HepG2 (cell line): Measurements from ENCODE around the gene PHF10. TPM values are rescaled to one million over a fixed set of nuclear protein-coding genes. Genes with fewer than 3 reads are reported as not detected.

Experiments used
- ADNP ChIP-seq: sonication (generic); formaldehyde crosslinking; IDR thresholded peaks from 2 replicates; pipeline ENCODE4 v1.4.0; 2020; ENCODE audit warnings: missing genetic modification reagents
- ATF7 ChIP-seq, 2 experiments: fragments of 450-650 bp in 1 of 2; sonication (generic) in 1 of 2; formaldehyde crosslinking in 1 of 2; IDR thresholded peaks; 2 replicates each; pipeline versions ENCODE4 v1.4.0 to v1.6.1; 2016 to 2020; ENCODE audit warnings: antibody characterized with exemption in 1 of 2, mild to moderate bottlenecking in 1 of 2, missing genetic modification reagents in 1 of 2
- CHCHD3 ChIP-seq: sonication (generic); formaldehyde crosslinking; IDR thresholded peaks from 2 replicates; pipeline ENCODE4 v1.8.0; 2022; ENCODE audit warnings: mild to moderate bottlenecking, missing genetic modification reagents, moderate library complexity
- DNMT1 ChIP-seq: sonication (generic); formaldehyde crosslinking; IDR thresholded peaks from 2 replicates; pipeline ENCODE4 v1.5.1; 2020; ENCODE audit warnings: mild to moderate bottlenecking, missing genetic modification reagents
- DNMT3B ChIP-seq: conservative IDR thresholded peaks from 2 replicates; pipeline ENCODE4 v1.6.1; 2016; ENCODE audit warnings: missing biosample characterization, control low read depth
- FOXC1 ChIP-seq: sonication (generic); formaldehyde crosslinking; IDR thresholded peaks from 2 replicates; pipeline ENCODE4 v1.8.0; 2022; ENCODE audit warnings: mild to moderate bottlenecking, missing genetic modification reagents, borderline replicate concordance
- RCOR2 ChIP-seq: IDR thresholded peaks from 2 replicates; pipeline ENCODE4 v1.6.1; 2016; ENCODE audit warnings: missing biosample characterization, missing genetic modification reagents
- SMAD3 ChIP-seq: sonication (generic); formaldehyde crosslinking; IDR thresholded peaks from 2 replicates; pipeline ENCODE4 v1.4.0; 2020; ENCODE audit warnings: missing genetic modification reagents
- TSC22D2 ChIP-seq: sonication (generic); formaldehyde crosslinking; IDR thresholded peaks from 2 replicates; pipeline ENCODE4 v1.5.1; 2020; ENCODE audit warnings: missing genetic modification reagents, mild to moderate bottlenecking, borderline replicate concordance
- ZNF12 ChIP-seq: sonication (generic); formaldehyde crosslinking; IDR thresholded peaks from 2 replicates; pipeline ENCODE4 v1.5.0; 2020; ENCODE audit warnings: missing genetic modification reagents
- ZNF138 ChIP-seq: sonication (generic); formaldehyde crosslinking; IDR thresholded peaks from 2 replicates; pipeline ENCODE4 v1.5.0; 2020; ENCODE audit warnings: mild to moderate bottlenecking, low read depth, missing genetic modification reagents
- ZNF441 ChIP-seq: sonication (generic); formaldehyde crosslinking; IDR thresholded peaks from 2 replicates; pipeline ENCODE4 v1.7.0; 2021; ENCODE audit warnings: missing genetic modification reagents, borderline replicate concordance
- ZNF484 ChIP-seq: sonication (generic); formaldehyde crosslinking; IDR thresholded peaks from 2 replicates; pipeline ENCODE4 v1.5.1; 2020; ENCODE audit warnings: mild to moderate bottlenecking, low read depth, missing genetic modification reagents, borderline replicate concordance
- ZNF598 ChIP-seq: sonication (generic); formaldehyde crosslinking; IDR thresholded peaks from 2 replicates; pipeline ENCODE4 v1.5.1; 2020; ENCODE audit warnings: mild to moderate bottlenecking, missing genetic modification reagents, borderline replicate concordance
- ZNF619 ChIP-seq: sonication (generic); formaldehyde crosslinking; IDR thresholded peaks from 2 replicates; pipeline ENCODE4 v1.4.0; 2020; ENCODE audit warnings: mild to moderate bottlenecking, missing genetic modification reagents
- ZNF713 ChIP-seq: sonication (generic); formaldehyde crosslinking; IDR thresholded peaks from 2 replicates; pipeline ENCODE4 v1.4.0; 2020; ENCODE audit warnings: mild to moderate bottlenecking, missing genetic modification reagents
- ZNF841 ChIP-seq: sonication (generic); formaldehyde crosslinking; IDR thresholded peaks from 2 replicates; pipeline ENCODE4 v1.8.1; 2023; ENCODE audit warnings: missing genetic modification reagents, borderline replicate concordance
- ZSCAN22 ChIP-seq: sonication (generic); formaldehyde crosslinking; IDR thresholded peaks from 2 replicates; pipeline ENCODE4 v1.4.0; 2020; ENCODE audit warnings: mild to moderate bottlenecking, missing genetic modification reagents
- polyA plus RNA-seq, 8 experiments: library from polyadenylated mRNA; depleted of rRNA in 3 of 8; stranded (reverse) in 7 of 8; unstranded in 1 of 8; fragments of >200 nt; fragmentation: Illumina TruSeq in 4 of 8; extraction: Trizol in 4 of 8; gene quantifications; 2 replicates each; pipeline versions ENCODE4 v1.2.1 to v1.2.3, GENCODE V29; 2011 to 2016; ENCODE audit warnings: low read depth in 4 of 8, missing spikeins in 1 of 8, mixed read lengths in 1 of 8; ENCODE audit not compliant: insufficient read depth in 1 of 8
- total RNA-seq, 5 experiments: library from RNA; depleted of rRNA; stranded (reverse); fragments of >200 nt; fragmentation: Illumina TruSeq; extraction: Trizol; gene quantifications; 2 replicates each; pipeline ENCODE4 v1.2.3, GENCODE V29; 2016; ENCODE audit warnings: low read depth in 1 of 5
- TF ChIP-seq, protein P1 (sequence below): sonication (generic); formaldehyde crosslinking; IDR thresholded peaks from 2 replicates; pipeline ENCODE4 v1.5.1; 2020; ENCODE audit warnings: missing genetic modification reagents, mild to moderate bottlenecking, borderline replicate concordance
- TF ChIP-seq, protein P2 (sequence below): sonication (generic); formaldehyde crosslinking; IDR thresholded peaks from 2 replicates; pipeline ENCODE4 v1.8.0; 2022; ENCODE audit warnings: missing genetic modification reagents, mild to moderate bottlenecking, borderline replicate concordance
- TF ChIP-seq, protein P3 (sequence below): IDR thresholded peaks from 2 replicates; pipeline ENCODE4 v1.6.1; 2016; ENCODE audit warnings: mild to moderate bottlenecking, missing biosample characterization, missing genetic modification reagents
- TF ChIP-seq, protein P4 (sequence below): sonication (generic); formaldehyde crosslinking; IDR thresholded peaks from 2 replicates; pipeline ENCODE4 v1.5.0; 2020; ENCODE audit warnings: missing genetic modification reagents

Gene PHF10
- total and polyA plus RNA-seq, 2 of the 13 experiments (the other 11 are each of a cell fraction or from before 2014, with no cell fraction given), result 42.1 to 84.1 TPM

DNA sequence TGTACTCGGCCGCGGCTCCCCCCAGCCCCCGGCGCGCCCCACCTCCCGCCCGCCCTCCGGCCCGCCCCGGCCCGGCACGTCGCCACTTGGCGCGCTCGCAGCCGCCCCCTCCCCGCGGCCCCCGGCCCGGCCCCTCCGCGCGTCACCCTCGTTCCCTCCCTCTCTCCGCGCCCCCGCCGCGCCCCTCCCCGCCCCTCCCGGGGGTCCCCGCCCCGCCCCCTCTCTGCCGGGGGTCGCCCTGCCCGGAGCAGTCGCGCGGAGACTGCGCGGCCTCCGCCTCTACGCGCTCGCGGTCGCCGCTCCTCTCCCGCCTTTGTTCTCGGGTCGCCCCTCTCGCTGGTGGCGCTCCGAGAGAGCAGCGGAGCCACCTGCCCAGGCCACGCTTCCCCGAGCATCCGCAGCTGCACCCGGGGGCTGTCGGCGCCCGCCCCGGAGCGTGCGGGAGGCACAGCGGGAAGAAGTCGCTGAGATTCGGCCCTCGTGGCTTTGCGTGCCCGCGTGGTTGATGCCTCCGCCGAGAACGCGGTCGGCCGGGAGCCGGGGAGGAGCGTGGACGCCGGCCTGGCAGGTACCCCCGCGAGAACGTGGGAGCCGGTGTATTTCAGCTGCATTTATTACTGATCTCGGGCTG, at the start of gene PHF10 (continued):
- TF ChIP-seq ZNF12, result peak; percentile 53; the same call in 1 of the 2 replicates
- TF ChIP-seq, protein P1, sequence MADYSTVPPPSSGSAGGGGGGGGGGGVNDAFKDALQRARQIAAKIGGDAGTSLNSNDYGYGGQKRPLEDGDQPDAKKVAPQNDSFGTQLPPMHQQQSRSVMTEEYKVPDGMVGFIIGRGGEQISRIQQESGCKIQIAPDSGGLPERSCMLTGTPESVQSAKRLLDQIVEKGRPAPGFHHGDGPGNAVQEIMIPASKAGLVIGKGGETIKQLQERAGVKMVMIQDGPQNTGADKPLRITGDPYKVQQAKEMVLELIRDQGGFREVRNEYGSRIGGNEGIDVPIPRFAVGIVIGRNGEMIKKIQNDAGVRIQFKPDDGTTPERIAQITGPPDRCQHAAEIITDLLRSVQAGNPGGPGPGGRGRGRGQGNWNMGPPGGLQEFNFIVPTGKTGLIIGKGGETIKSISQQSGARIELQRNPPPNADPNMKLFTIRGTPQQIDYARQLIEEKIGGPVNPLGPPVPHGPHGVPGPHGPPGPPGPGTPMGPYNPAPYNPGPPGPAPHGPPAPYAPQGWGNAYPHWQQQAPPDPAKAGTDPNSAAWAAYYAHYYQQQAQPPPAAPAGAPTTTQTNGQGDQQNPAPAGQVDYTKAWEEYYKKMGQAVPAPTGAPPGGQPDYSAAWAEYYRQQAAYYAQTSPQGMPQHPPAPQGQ, result no peak
- TF ChIP-seq SMAD3, result peak; percentile 45; the same call in 1 of the 2 replicates
- peak; percentile 97 for TF ChIP-seq ZNF138 (CRISPR knock-in tag)
- no peak for TF ChIP-seq ZNF713 (CRISPR knock-in tag)
- TF ChIP-seq, protein P2, sequence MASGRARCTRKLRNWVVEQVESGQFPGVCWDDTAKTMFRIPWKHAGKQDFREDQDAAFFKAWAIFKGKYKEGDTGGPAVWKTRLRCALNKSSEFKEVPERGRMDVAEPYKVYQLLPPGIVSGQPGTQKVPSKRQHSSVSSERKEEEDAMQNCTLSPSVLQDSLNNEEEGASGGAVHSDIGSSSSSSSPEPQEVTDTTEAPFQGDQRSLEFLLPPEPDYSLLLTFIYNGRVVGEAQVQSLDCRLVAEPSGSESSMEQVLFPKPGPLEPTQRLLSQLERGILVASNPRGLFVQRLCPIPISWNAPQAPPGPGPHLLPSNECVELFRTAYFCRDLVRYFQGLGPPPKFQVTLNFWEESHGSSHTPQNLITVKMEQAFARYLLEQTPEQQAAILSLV (CRISPR knock-in tag), result peak; percentile 92; the same call in 1 of the 2 replicates
- TF ChIP-seq, protein P3, sequence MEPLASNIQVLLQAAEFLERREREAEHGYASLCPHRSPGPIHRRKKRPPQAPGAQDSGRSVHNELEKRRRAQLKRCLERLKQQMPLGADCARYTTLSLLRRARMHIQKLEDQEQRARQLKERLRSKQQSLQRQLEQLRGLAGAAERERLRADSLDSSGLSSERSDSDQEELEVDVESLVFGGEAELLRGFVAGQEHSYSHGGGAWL, result peak; percentile 86
- TF ChIP-seq ZSCAN22, result no peak
- TF ChIP-seq, protein P4, sequence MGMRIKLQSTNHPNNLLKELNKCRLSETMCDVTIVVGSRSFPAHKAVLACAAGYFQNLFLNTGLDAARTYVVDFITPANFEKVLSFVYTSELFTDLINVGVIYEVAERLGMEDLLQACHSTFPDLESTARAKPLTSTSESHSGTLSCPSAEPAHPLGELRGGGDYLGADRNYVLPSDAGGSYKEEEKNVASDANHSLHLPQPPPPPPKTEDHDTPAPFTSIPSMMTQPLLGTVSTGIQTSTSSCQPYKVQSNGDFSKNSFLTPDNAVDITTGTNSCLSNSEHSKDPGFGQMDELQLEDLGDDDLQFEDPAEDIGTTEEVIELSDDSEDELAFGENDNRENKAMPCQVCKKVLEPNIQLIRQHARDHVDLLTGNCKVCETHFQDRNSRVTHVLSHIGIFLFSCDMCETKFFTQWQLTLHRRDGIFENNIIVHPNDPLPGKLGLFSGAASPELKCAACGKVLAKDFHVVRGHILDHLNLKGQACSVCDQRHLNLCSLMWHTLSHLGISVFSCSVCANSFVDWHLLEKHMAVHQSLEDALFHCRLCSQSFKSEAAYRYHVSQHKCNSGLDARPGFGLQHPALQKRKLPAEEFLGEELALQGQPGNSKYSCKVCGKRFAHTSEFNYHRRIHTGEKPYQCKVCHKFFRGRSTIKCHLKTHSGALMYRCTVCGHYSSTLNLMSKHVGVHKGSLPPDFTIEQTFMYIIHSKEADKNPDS (CRISPR knock-in tag), result peak; percentile 83; the same call in 1 of the 2 replicates
- peak; percentile 83 for TF ChIP-seq DNMT1 (CRISPR knock-in tag)
- 0 out of 2 replicates have a peak, but pooled peaks have one; percentile 8 for TF ChIP-seq ADNP (CRISPR knock-in tag)
- no peak; the same call in 1 of the 2 replicates for TF ChIP-seq DNMT3B (CRISPR knock-in tag)
- peak; percentile 60 for TF ChIP-seq TSC22D2
- TF ChIP-seq ATF7 (IDR thresholded peaks at IDR 0.05), result no peak
- 0 out of 2 replicates have a peak, but pooled peaks have one; percentile 25 for TF ChIP-seq ATF7 (CRISPR knock-in tag; IDR thresholded peaks at IDR 0.05)
- peak; percentile 87 for TF ChIP-seq ZNF484 (CRISPR knock-in tag)
- TF ChIP-seq CHCHD3 (CRISPR knock-in tag), result peak; percentile 90; the same call in 1 of the 2 replicates
- no peak; the same call in none of the 2 replicates for TF ChIP-seq ZNF841 (CRISPR knock-in tag)
- TF ChIP-seq RCOR2 (CRISPR knock-in tag), result no peak
- no peak for TF ChIP-seq ZNF619 (CRISPR knock-in tag)
- TF ChIP-seq ZNF441 (CRISPR knock-in tag), result peak; percentile 70; the same call in 1 of the 2 replicates
- TF ChIP-seq ZNF598 (CRISPR knock-in tag), result peak; percentile 97; the same call in 1 of the 2 replicates
- peak; percentile 94; the same call in 1 of the 2 replicates for TF ChIP-seq FOXC1 (CRISPR knock-in tag)
